ENCODE measurements around the gene STX11. TPM values are rescaled to one million over a fixed set of nuclear protein-coding genes. Genes with fewer than 3 reads are reported as not detected.
A peak's percentile ranks its signal among the peaks of the same experiment; 100 is the strongest.

STX11 gene
- total and polyA plus RNA-seq, 12 donors = 4.8 to 15.9 (median 8.8) TPM

DNA sequence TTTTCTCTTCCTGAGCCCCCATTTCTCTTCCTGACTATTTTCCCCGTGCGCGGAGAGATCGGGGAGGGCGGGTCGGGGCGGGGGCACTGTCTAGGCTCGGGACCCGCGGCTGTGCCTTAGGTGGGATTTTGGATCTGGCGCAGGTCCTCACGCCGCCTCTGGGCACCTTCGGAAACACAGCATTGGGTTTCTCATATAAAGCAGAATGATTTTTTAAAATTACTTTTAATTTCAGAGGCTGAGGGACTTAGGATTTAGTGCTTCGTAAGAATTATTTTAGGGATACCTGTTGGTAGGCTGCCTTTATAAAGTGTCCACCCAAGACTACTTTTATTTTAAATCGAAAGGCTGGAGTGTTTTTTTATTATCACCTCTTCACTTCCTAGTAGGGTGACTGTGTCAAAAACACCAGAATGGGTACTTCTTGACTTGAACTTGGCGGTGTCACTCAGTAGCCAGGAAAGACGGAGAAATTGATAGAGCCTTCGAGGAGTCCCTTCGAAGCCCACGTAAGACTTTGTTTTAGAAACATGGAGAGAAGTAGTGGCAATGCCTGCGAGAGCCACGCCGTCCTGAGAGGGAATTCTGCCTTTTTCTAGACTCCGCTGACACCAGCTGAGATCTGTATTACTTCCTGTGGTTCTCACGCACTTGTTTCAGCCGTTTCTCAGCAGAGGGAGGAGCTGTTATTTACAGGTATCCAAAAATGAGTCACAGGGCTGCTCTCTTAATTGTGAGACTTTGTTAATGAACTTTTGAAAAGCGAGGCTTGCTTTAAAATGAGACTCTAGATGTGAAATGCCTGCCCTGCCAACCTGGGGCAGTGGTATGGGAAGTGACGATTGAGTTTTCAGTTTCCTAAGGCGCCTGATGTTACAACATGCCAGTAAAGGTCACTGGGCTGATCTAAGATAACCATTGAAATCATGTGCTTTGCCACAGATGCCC is 667 bp downstream of the STX11 start:
- TF ChIP-seq, protein P1, sequence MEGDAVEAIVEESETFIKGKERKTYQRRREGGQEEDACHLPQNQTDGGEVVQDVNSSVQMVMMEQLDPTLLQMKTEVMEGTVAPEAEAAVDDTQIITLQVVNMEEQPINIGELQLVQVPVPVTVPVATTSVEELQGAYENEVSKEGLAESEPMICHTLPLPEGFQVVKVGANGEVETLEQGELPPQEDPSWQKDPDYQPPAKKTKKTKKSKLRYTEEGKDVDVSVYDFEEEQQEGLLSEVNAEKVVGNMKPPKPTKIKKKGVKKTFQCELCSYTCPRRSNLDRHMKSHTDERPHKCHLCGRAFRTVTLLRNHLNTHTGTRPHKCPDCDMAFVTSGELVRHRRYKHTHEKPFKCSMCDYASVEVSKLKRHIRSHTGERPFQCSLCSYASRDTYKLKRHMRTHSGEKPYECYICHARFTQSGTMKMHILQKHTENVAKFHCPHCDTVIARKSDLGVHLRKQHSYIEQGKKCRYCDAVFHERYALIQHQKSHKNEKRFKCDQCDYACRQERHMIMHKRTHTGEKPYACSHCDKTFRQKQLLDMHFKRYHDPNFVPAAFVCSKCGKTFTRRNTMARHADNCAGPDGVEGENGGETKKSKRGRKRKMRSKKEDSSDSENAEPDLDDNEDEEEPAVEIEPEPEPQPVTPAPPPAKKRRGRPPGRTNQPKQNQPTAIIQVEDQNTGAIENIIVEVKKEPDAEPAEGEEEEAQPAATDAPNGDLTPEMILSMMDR (IDR thresholded peaks at IDR 0.05) = peak in 6 of 9 donors; percentile 17 to 47 (median 30)
- intact Hi-C loops (cut with DNase I) = loop anchor here in 8 of 10 donors (1.0 to 10.0 kb wide), 7 partner anchors 44 to 328 kb away; partner anchors contain the start of gene UTRN (in 2 of the 8)
- Histone ChIP-seq H3K4me1 (peaks cover 0 to 54% (median 13%) of the 10 kb centered on the region in 9 donors), H3K9me3 (no peaks in the 10 kb centered on the region), H3K27me3 (no peaks in the 10 kb centered on the region), H3K4me3 (peak overlapping the region; percentile 59 to 85 (median 78)), H3K36me3 (no peaks in the 10 kb centered on the region), H3K27ac (peak overlapping the region in 9 of 10 donors; percentile 46 to 94 (median 79))
- peak; percentile 7 to 57 (median 46) for ATAC-seq
- peak in 1 of 2 donors; percentile 22 for DNase-seq
- WGBS, 2 donors = 3 to 5% methylated on average over 30 of the region's 30 CpGs

DNA sequence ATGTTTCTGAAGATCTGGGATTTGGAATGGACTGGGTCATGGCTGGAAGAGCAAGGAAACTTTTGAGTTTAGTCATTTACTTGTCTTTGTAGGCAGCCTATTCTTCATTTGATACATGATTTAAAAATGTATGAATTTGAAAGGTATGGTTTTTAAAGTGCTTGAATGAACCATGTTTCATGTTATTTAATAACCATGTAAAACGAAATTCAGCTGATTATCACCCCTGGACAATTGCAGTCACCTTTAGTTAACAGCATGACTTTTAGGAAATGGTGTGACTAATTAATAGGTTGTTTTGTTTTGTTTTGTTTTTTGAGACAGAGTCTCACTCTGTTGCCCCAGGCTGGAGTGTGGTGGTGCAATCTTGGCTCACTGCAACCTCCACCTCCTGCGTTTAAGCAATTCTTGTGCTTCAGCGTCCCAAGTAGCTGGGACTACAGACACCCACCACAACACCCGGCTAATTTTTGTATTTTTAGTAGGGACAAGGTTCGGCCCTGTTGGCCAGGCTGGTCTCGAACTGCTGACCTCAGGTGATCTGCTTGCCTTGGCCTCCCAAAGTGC is 2.1 kb downstream of the STX11 start:
- 91 to 92% methylated on average over 6 of the region's 6 CpGs for WGBS, 2 donors
- peak overlapping the region in 2 of 10 donors; percentile 83 to 94 for H3K27ac ChIP-seq
- ATAC-seq = no peak
- peaks cover 3 to 68% (median 26%) of the 10 kb centered on the region in 9 donors for H3K4me1 ChIP-seq
- no peaks in the 10 kb centered on the region for H3K27me3 ChIP-seq
- H3K36me3 ChIP-seq = no peaks in the 10 kb centered on the region
- TF ChIP-seq, protein P1 (IDR thresholded peaks at IDR 0.05) = no peak
- peak overlapping the region in 1 of 10 donors; percentile 74 for H3K4me3 ChIP-seq
- no peak for DNase-seq
- no peaks in the 10 kb centered on the region for H3K9me3 ChIP-seq
- intact Hi-C loops (cut with DNase I) = loop anchor here in 6 of 10 donors (5.0 to 10.0 kb wide), 4 partner anchors 45 to 135 kb away; partner anchors contain the start of gene UTRN (in 2 of the 6)

DNA sequence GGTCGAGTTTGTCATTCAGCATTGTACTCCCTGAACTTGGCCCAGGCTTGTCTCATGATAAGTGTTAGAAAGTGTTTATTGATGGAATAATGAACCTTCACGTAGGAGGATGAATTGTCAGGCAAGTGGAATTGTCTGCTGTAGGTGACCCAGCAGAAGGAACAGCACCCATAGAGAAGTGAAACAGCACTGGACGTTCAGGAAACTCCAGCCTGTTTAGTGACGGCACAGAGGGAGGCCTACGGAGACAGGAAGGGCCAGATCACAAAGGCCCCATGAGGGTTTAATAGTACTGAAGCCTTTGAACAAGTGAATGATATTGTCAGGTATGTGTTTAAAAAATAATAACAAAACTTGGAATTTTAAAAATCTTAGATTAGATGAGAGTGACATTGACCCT is 2.9 kb downstream of the STX11 start:
- no peaks in the 10 kb centered on the region for H3K9me3 ChIP-seq
- 62 to 65% methylated on average over 5 of the region's 5 CpGs for WGBS, 2 donors
- no peaks in the 10 kb centered on the region for H3K27me3 ChIP-seq
- peaks cover 4 to 77% (median 34%) of the 10 kb centered on the region in 9 donors for H3K4me1 ChIP-seq
- DNase-seq (no peak), ATAC-seq (no peak)
- intact Hi-C loops (cut with DNase I) = loop anchor here in 6 of 10 donors (5.0 to 10.0 kb wide), 4 partner anchors 46 to 134 kb away; partner anchors contain the start of gene UTRN (in 2 of the 6)
- H3K36me3 ChIP-seq = no peaks in the 10 kb centered on the region
- H3K4me3 ChIP-seq = peak overlapping the region in 1 of 10 donors; percentile 74
- TF ChIP-seq, protein P1 (IDR thresholded peaks at IDR 0.05) = no peak
- H3K27ac ChIP-seq = peak overlapping the region in 1 of 10 donors; percentile 94

DNA sequence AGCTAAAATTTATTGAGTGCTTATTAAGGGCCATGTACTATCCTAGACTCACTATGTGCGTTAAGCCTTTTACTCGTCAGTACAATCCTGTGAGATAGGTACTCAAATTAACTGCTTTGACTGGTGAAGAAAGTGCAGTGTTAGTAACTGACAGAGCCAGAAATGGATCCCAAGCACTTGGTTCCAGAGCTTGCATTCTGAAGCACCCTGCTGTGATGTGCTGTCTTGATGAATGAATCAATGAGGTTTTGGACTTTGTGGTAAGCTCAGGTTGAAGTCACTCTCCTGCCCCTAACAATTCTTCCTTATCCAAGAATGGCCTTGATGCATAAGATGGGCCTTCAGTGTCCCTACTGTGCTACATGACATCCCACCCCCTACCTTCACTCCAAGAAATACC is 3.7 kb downstream of the STX11 start:
- Histone ChIP-seq H3K27me3 (no peaks in the 10 kb centered on the region), H3K27ac (peak overlapping the region in 1 of 10 donors; percentile 94), H3K4me1 (peaks cover 11 to 84% (median 41%) of the 10 kb centered on the region in 9 donors), H3K36me3 (no peaks in the 10 kb centered on the region), H3K4me3 (no peak overlapping the region), H3K9me3 (no peaks in the 10 kb centered on the region)
- no peak for ATAC-seq
- 96 to 98% methylated on average over 2 of the region's 2 CpGs for WGBS, 2 donors
- DNase-seq = no peak
- intact Hi-C loops (cut with DNase I) = loop anchor here in 6 of 10 donors (5.0 to 10.0 kb wide), 4 partner anchors 47 to 133 kb away; partner anchors contain the start of gene UTRN (in 2 of the 6)
- TF ChIP-seq, protein P1 (IDR thresholded peaks at IDR 0.05) = no peak
